Erythroblast (primary cell): ENCODE results near the gene PLCD1.

Experiments
- GATA1 ChIP-seq: IDR thresholded peaks from 2 replicates; pipeline ENCODE4 v1.6.1; 2011; ENCODE audit warnings: low read depth, mild to moderate bottlenecking, control low read depth, low read length, moderate library complexity
- POLR2A ChIP-seq: IDR thresholded peaks from 2 replicates; pipeline ENCODE4 v1.6.1; 2011; ENCODE audit warnings: mild to moderate bottlenecking, low read length

DNA sequence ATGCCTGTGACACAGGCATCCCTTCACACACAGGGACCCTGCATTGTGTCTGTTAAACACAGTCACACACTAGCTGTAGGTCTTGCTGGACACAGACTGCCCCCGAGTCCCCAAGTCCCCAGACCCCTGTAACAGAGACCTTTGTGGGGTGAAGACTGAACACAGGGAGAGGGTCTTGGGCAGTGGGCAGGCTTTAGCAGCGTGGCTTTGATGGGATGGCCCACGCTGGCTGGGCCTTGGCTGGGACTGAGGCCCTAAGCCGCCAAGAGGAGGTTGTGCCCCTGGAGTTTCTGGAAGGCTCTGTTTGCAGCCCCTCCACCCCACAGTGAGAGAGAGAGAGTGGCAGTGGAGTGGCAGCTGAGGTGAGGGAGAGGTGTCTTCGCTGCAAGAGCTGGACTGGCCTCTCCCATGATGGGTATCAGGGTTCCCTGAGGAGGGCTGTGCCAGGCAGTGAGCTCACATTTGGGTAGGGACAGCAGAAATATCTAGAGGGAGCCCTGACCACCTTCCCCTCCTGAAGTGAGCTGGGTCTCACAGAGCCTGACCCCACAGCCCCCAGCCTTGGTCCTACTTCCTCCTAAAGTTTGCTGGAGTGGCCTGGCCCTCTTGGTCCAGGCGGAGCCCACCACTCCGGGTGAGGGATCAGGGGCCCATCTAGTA lies 39.5 kb downstream of the PLCD1 start:
- TF ChIP-seq POLR2A (no peak), GATA1 (no peak)
